ENCODE results near the gene EXOSC9. TPM values are rescaled to one million over a fixed set of nuclear protein-coding genes. Genes with fewer than 3 reads are reported as not detected.

The EXOSC9 gene
- total and polyA plus RNA-seq, 2 experiments from 2014 or later: 71.9 to 105 TPM

DNA sequence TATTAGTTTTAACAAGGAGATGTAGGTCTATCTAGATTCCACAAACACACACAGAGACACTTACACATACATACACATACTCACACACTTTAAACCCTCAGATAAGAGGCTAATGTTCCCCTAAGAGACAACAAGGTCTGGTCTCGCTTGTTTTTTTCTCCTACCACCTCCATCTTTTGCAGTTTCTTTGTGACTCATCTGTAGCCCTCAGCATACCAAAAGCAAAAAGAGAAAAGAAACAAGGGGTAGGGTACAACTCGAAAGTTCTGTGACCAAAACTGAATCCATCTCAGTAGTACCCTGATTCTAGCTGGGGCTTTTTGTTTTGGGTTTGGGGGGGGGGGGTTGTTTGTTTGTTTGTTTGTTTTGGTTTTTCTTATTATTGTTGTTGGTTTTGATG is 12.2 kb upstream of the EXOSC9 start:
- TF ChIP-seq POLR2AphosphoS5 (IDR thresholded peaks at IDR 0.05; ENCODE audit: low read depth): no peak
- no peak for TF ChIP-seq EZH2 (IDR thresholded peaks at IDR 0.05; ENCODE audit: low read depth, unreplicated experiment)
- no peak for TF ChIP-seq NANOG (IDR thresholded peaks at IDR 0.05; ENCODE audit: borderline replicate concordance)
- TF ChIP-seq ZNF331 (CRISPR knock-in tag; IDR thresholded peaks at IDR 0.05; ENCODE audit: low read depth): no peak
- H3K9me2 ChIP-seq (ENCODE audit: insufficient read depth): no peaks in the 10 kb centered on the region
- no peaks in the 10 kb centered on the region for H4K20me1 ChIP-seq (replicated peaks; ENCODE audit: insufficient read depth)
- H2AFZ ChIP-seq: no peak overlapping the region
- H3K4me2 ChIP-seq: no peak overlapping the region
- no peaks in the 10 kb centered on the region for H3K79me2 ChIP-seq (replicated peaks; ENCODE audit: insufficient read depth)
- no peak for ATAC-seq
- H3K4me3 ChIP-seq: no peak overlapping the region
- no peaks in the 10 kb centered on the region for H3K27me3 ChIP-seq (ENCODE audit: insufficient read depth)
- no peaks in the 10 kb centered on the region for H3F3A ChIP-seq (replicated peaks; ENCODE audit: low read depth)
- Mint-ChIP-seq H3K9me3 (no peaks in the 10 kb centered on the region), H3K27ac (no peak overlapping the region), H3K4me3 (no peak overlapping the region), H3K4me1 (peaks cover 8% of the 10 kb centered on the region), H3K27me3 (ENCODE audit: insufficient read depth, low read depth, poor library complexity) (peaks cover 2% of the 10 kb centered on the region), H3K36me3 (ENCODE audit: low read depth) (no peaks in the 10 kb centered on the region)
- no peak for DNase-seq (ENCODE audit: low spot score)
- no peak overlapping the region for H3K27ac ChIP-seq (ENCODE audit: low read depth)
- H3K36me3 ChIP-seq (ENCODE audit: insufficient read depth): no peaks in the 10 kb centered on the region
- no peaks in the 10 kb centered on the region for H3K4me1 ChIP-seq (ENCODE audit: insufficient read depth)

GRCh38 chr4:121789455-121789854 is 11.7 kb upstream of the EXOSC9 start:
- ATAC-seq (no peak), DNase-seq (ENCODE audit: low spot score) (no peak)
- Histone ChIP-seq H3K27ac (ENCODE audit: low read depth) (no peak overlapping the region), H3K4me3 (no peak overlapping the region), H3K4me2 (no peak overlapping the region), H3K79me2 (replicated peaks; ENCODE audit: insufficient read depth) (no peaks in the 10 kb centered on the region), H3F3A (replicated peaks; ENCODE audit: low read depth) (no peaks in the 10 kb centered on the region), H3K36me3 (ENCODE audit: insufficient read depth) (no peaks in the 10 kb centered on the region), H3K9me2 (ENCODE audit: insufficient read depth) (no peaks in the 10 kb centered on the region), H2AFZ (no peak overlapping the region), H3K4me1 (ENCODE audit: insufficient read depth) (no peaks in the 10 kb centered on the region), H3K27me3 (ENCODE audit: insufficient read depth) (no peaks in the 10 kb centered on the region), H4K20me1 (replicated peaks; ENCODE audit: insufficient read depth) (no peaks in the 10 kb centered on the region)
- Mint-ChIP-seq H3K27ac (no peak overlapping the region), H3K27me3 (ENCODE audit: insufficient read depth, low read depth, poor library complexity) (peaks cover 2% of the 10 kb centered on the region), H3K36me3 (ENCODE audit: low read depth) (no peaks in the 10 kb centered on the region), H3K4me1 (peaks cover 12% of the 10 kb centered on the region), H3K4me3 (no peak overlapping the region), H3K9me3 (no peaks in the 10 kb centered on the region)
- TF ChIP-seq NANOG (IDR thresholded peaks at IDR 0.05; ENCODE audit: borderline replicate concordance): no peak
- TF ChIP-seq EZH2phosphoT487 (IDR thresholded peaks at IDR 0.05; ENCODE audit: unreplicated experiment): no peak
- no peak for TF ChIP-seq STAT1 (IDR thresholded peaks at IDR 0.05; ENCODE audit: unreplicated experiment)
- TF ChIP-seq CTCF (conservative IDR thresholded peaks at IDR 0.05; ENCODE audit: low read depth in 2 of 2): no peak

GRCh38 chr4:121789960-121790829 is 10.9 kb upstream of the EXOSC9 start:
- Mint-ChIP-seq H3K36me3 (ENCODE audit: low read depth) (no peaks in the 10 kb centered on the region), H3K27me3 (ENCODE audit: insufficient read depth, low read depth, poor library complexity) (peaks cover 2% of the 10 kb centered on the region)
- no peak overlapping the region for H3K4me2 ChIP-seq
- TF ChIP-seq POLR2AphosphoS5 (IDR thresholded peaks at IDR 0.05; ENCODE audit: low read depth) (no peak), JUNB (IDR thresholded peaks at IDR 0.05; ENCODE audit: unreplicated experiment) (no peak), EZH2phosphoT487 (IDR thresholded peaks at IDR 0.05; ENCODE audit: unreplicated experiment) (no peak), ZNF331 (CRISPR knock-in tag; IDR thresholded peaks at IDR 0.05; ENCODE audit: low read depth) (no peak), CREB1 (CRISPR knock-in tag; IDR thresholded peaks at IDR 0.05; ENCODE audit: low read depth) (no peak), EZH2 (IDR thresholded peaks at IDR 0.05; ENCODE audit: low read depth, unreplicated experiment) (no peak)
- TF ChIP-seq, protein P1, sequence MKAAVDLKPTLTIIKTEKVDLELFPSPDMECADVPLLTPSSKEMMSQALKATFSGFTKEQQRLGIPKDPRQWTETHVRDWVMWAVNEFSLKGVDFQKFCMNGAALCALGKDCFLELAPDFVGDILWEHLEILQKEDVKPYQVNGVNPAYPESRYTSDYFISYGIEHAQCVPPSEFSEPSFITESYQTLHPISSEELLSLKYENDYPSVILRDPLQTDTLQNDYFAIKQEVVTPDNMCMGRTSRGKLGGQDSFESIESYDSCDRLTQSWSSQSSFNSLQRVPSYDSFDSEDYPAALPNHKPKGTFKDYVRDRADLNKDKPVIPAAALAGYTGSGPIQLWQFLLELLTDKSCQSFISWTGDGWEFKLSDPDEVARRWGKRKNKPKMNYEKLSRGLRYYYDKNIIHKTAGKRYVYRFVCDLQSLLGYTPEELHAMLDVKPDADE (IDR thresholded peaks at IDR 0.05): no peak
- TF ChIP-seq, protein P2, sequence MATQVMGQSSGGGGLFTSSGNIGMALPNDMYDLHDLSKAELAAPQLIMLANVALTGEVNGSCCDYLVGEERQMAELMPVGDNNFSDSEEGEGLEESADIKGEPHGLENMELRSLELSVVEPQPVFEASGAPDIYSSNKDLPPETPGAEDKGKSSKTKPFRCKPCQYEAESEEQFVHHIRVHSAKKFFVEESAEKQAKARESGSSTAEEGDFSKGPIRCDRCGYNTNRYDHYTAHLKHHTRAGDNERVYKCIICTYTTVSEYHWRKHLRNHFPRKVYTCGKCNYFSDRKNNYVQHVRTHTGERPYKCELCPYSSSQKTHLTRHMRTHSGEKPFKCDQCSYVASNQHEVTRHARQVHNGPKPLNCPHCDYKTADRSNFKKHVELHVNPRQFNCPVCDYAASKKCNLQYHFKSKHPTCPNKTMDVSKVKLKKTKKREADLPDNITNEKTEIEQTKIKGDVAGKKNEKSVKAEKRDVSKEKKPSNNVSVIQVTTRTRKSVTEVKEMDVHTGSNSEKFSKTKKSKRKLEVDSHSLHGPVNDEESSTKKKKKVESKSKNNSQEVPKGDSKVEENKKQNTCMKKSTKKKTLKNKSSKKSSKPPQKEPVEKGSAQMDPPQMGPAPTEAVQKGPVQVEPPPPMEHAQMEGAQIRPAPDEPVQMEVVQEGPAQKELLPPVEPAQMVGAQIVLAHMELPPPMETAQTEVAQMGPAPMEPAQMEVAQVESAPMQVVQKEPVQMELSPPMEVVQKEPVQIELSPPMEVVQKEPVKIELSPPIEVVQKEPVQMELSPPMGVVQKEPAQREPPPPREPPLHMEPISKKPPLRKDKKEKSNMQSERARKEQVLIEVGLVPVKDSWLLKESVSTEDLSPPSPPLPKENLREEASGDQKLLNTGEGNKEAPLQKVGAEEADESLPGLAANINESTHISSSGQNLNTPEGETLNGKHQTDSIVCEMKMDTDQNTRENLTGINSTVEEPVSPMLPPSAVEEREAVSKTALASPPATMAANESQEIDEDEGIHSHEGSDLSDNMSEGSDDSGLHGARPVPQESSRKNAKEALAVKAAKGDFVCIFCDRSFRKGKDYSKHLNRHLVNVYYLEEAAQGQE (IDR thresholded peaks at IDR 0.05; ENCODE audit: unreplicated experiment): no peak

More at GRCh38 chr4:121789960-121790829, 10.9 kb upstream of the EXOSC9 start:
- Histone ChIP-seq H2AFZ (peak overlapping the region; percentile 54; the same call in 1 of the 2 replicates), H4K20me1 (replicated peaks; ENCODE audit: insufficient read depth) (no peaks in the 10 kb centered on the region), H3K36me3 (ENCODE audit: insufficient read depth) (no peaks in the 10 kb centered on the region), H3K9me2 (ENCODE audit: insufficient read depth) (no peaks in the 10 kb centered on the region), H3F3A (replicated peaks; ENCODE audit: low read depth) (no peaks in the 10 kb centered on the region), H3K79me2 (replicated peaks; ENCODE audit: insufficient read depth) (no peaks in the 10 kb centered on the region), H3K4me1 (ENCODE audit: insufficient read depth) (peaks cover 4% of the 10 kb centered on the region), H3K27me3 (ENCODE audit: insufficient read depth) (no peaks in the 10 kb centered on the region), H3K27ac (ENCODE audit: low read depth) (no peak overlapping the region), H3K4me3 (no peak overlapping the region)
- DNase-seq (ENCODE audit: low spot score) (no peak), ATAC-seq (no peak)
- peaks cover 19% of the 10 kb centered on the region for H3K4me1 Mint-ChIP-seq
- H3K9me3 Mint-ChIP-seq: no peaks in the 10 kb centered on the region
- no peak overlapping the region for H3K4me3 Mint-ChIP-seq
- H3K27ac Mint-ChIP-seq: no peak overlapping the region

All from GM23338 (cell line).